AG04450 (cell line): ENCODE data around the gene AMZ2. TPM values are rescaled to one million over a fixed set of nuclear protein-coding genes. Genes with fewer than 3 reads are reported as not detected.
"Not testable (repeated sequence)": the region's sequence is repeated elsewhere in the genome, so short reads cannot be mapped to it uniquely, and the experiment has no call there.

Experiments
- CTCF ChIA-PET: fragments of 300-600, 350-600 bp; formaldehyde crosslinking; extraction: SDS; loops from one replicate; lab custom pipeline; 2022; ENCODE audit warnings: antibody characterized with exemption, inconsistent platforms; lab: Charles Lee
- POLR2A ChIA-PET: fragments of 350-600 bp; formaldehyde crosslinking; extraction: SDS; loops from one replicate; lab custom pipeline; 2021; ENCODE audit warnings: antibody characterized with exemption, inconsistent platforms; lab: Yijun Ruan, JAX
- DNase-seq: peaks from one replicate; pipeline ENCODE4 v3.0.0-alpha.2; 2011; ENCODE audit warnings: low read depth, low spot score
- H3K27ac ChIP-seq: one replicate; pipeline ENCODE4 v1.5.1; 2012; ENCODE audit warnings: low read depth, low read length, control low read depth
- H3K27me3 ChIP-seq: one replicate; pipeline ENCODE4 v1.6.0; 2012; ENCODE audit warnings: low read length; ENCODE audit not compliant: control insufficient read depth, insufficient read depth
- H3K4me3 ChIP-seq: 2 replicates; pipeline ENCODE4 v1.5.1; 2011; ENCODE audit warnings: mild to moderate bottlenecking, low read depth, low read length, control low read depth
- H3K9me3 ChIP-seq: 2 replicates; pipeline ENCODE4 v1.5.1; 2012; ENCODE audit warnings: low read length; ENCODE audit not compliant: control insufficient read depth, insufficient read depth
- CTCF ChIP-seq: IDR thresholded peaks from 2 replicates; pipeline ENCODE4 v1.5.1; 2011; ENCODE audit warnings: low read depth, low read length, control low read depth, inconsistent platforms
- polyA plus RNA-seq: library from polyadenylated mRNA; depleted of rRNA; stranded (reverse); fragments of >200 nt; gene quantifications from 2 replicates; pipeline ENCODE4 v1.2.3, GENCODE V29; 2011

The AMZ2 gene
- polyA plus RNA-seq, 1 experiment, result 112 TPM

GRCh38 chr17:68273722-68274121 is 25.9 kb downstream of the AMZ2 start:
- Histone ChIP-seq H3K27me3 (no peaks in the 10 kb centered on the region), H3K27ac (no peak overlapping the region), H3K4me3 (no peak overlapping the region), H3K9me3 (peaks cover 8% of the 10 kb centered on the region)
- ChIA-PET POLR2A (no interaction called here), CTCF (interaction anchor here (0.6 to 2.3 kb wide), 4 partner anchors 9 to 260 kb away, joined by 3 to 12 read pairs (median 4); no protein-coding TSS in a partner anchor)
- no peak for TF ChIP-seq CTCF
- DNase-seq, result no peak

- POLR2A ChIA-PET, H3K27ac ChIP-seq, H3K9me3 ChIP-seq, H3K27me3 ChIP-seq, H3K4me3 ChIP-seq, DNase-seq, CTCF ChIA-PET: not testable (repeated sequence)
Measured at GRCh38 chr17:68276339-68276738, 28.5 kb downstream of the AMZ2 start.

GRCh38 chr17:68277807-68278206 is 30.0 kb downstream of the AMZ2 start:
- H3K4me3 ChIP-seq, result no peak overlapping the region
- ChIA-PET POLR2A (no interaction called here), CTCF (interaction anchor here (0.7 kb wide), 1 partner anchor 121 kb away, joined by 3 read pairs; no protein-coding TSS in a partner anchor)
- DNase-seq, result no peak
- TF ChIP-seq CTCF, result no peak
- peaks cover 8% of the 10 kb centered on the region for H3K9me3 ChIP-seq
- H3K27ac ChIP-seq, result no peak overlapping the region
- H3K27me3 ChIP-seq, result no peaks in the 10 kb centered on the region

- H3K9me3 ChIP-seq, CTCF ChIA-PET, H3K4me3 ChIP-seq, DNase-seq, H3K27me3 ChIP-seq, POLR2A ChIA-PET, H3K27ac ChIP-seq: not testable (repeated sequence)
Measured at GRCh38 chr17:68281965-68282364, 34.1 kb downstream of the AMZ2 start.

- POLR2A ChIA-PET, result no interaction called here
- DNase-seq, result no peak
- no peak overlapping the region for H3K4me3 ChIP-seq
- CTCF ChIA-PET, result interaction anchor here (0.8 to 3.2 kb wide), 2 partner anchors 111 to 144 kb away, joined by 4 to 13 read pairs; no protein-coding TSS in a partner anchor
- no peak overlapping the region for H3K27ac ChIP-seq
- peaks cover 16% of the 10 kb centered on the region for H3K27me3 ChIP-seq
- no peaks in the 10 kb centered on the region; the same call in 1 of the 2 replicates for H3K9me3 ChIP-seq
- TF ChIP-seq CTCF, result no peak
Measured at GRCh38 chr17:68288375-68288774, 40.5 kb downstream of the AMZ2 start.

GRCh38 chr17:68288804-68289203 is 41.0 kb downstream of the AMZ2 start:
- POLR2A ChIA-PET, result no interaction called here
- Histone ChIP-seq H3K9me3 (no peaks in the 10 kb centered on the region; the same call in 1 of the 2 replicates), H3K4me3 (no peak overlapping the region), H3K27ac (no peak overlapping the region), H3K27me3 (peaks cover 16% of the 10 kb centered on the region)
- DNase-seq, result no peak
- CTCF ChIA-PET, result interaction anchor here (3.2 kb wide), 1 partner anchor 110 kb away, joined by 13 read pairs; no protein-coding TSS in a partner anchor
- TF ChIP-seq CTCF, result no peak
